Fibroblast of skin of abdomen (primary cell): Measurements from ENCODE around the gene XDH.

Source experiments
- DNase-seq: peaks from one replicate; pipeline ENCODE4 v3.0.0-alpha.2; 2013

The XDH gene

DNA sequence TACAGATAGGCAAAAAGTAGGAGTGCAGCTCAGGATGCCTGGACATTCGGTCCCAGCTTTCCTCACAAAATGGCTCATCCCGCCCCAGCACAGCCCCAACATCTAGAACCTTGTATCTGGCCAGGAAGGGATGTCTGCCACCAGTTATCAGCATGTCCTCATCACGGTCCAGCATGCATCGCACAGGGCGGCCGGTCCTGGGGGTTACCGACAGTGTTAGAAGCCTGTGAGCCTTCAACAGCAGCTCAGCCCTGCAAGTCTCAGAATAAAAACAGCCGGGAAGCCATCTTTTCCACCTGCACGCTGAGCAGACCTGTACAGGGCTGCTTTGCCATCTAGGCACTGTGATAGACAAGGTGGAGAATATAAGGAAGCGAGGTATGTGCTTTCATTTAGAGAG is 49.2 kb downstream of the XDH start:
- no peak for DNase-seq

- no peak for DNase-seq
Measured at GRCh38 chr2:31363956-31364750, 50.4 kb downstream of the XDH start.

GRCh38 chr2:31362581-31362980 is 52.0 kb downstream of the XDH start:
- no peak for DNase-seq

GRCh38 chr2:31359229-31359628 is 55.3 kb downstream of the XDH start:
- DNase-seq: no peak

GRCh38 chr2:31354837-31355236 is 59.7 kb downstream of the XDH start:
- DNase-seq: no peak

DNA sequence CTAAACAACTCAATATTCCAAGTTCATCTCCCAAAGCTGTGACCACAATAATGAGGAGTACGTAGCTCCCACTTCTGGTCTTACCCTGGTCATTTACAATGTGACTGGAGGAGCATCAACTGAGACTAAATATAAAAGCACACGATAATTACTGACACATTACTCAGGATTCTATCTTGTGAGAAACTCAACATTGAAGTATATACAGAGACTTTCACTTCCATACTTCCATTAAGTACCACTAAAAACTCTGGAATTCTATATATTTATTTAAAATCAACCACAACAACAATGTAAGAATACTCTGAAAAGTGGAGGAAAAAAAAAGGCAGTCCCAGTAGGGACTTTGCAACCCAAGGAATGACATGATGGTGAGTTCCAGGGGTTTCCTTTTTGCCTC is 61.4 kb downstream of the XDH start:
- DNase-seq: no peak

DNA sequence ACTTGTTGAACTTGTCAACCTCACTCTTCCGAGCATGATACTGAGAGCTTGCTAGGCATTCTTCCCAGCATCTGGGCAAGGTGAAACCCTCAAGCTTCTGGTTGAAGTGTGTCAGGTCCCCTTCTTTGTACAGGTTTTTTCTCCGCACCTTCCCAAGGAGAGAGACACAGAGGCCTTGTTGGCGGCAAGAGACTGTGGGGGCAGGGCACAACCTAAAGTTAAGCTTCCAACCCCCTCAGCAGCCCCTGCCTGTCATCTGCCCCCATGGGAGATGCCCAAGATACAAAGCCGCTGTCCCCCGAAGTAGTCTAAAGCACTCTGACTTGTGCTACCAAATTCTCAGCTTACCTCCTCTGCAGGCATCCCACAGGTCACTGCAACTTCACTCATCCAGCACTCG is 64.9 kb downstream of the XDH start:
- no peak for DNase-seq

GRCh38 chr2:31349160-31349559 is 65.4 kb downstream of the XDH start:
- no peak for DNase-seq

DNA sequence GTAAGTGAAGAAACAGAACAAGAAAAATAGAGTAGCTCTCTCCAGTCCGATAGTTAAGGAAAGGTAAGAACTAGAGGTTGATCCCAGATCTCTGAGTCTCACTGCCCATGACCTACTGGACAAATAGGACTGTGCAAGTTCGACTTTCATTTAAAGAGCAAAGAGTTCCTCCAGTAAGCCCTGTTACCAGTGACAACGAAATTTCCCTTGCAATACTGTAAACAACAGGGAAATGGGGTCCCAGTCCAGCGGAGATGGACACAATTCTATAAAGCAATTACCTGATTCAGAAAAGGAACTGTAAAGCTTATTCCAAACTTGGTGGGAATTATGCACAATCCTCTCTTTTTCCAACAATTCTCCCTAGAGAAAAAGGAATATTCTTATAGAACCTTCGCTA is 65.9 kb downstream of the XDH start:
- DNase-seq: no peak

GRCh38 chr2:31347750-31348149 is 66.8 kb downstream of the XDH start:
- DNase-seq: peak; percentile 69

- no peak for DNase-seq
Measured at GRCh38 chr2:31347319-31347718, 67.2 kb downstream of the XDH start.

GRCh38 chr2:31344447-31344846 is 70.1 kb downstream of the XDH start:
- no peak for DNase-seq

- DNase-seq: no peak
Measured at GRCh38 chr2:31341351-31341750, 73.2 kb downstream of the XDH start.

GRCh38 chr2:31339696-31340095 is 74.8 kb downstream of the XDH start:
- no peak for DNase-seq

- peak; percentile 90 for DNase-seq
Measured at GRCh38 chr2:31337860-31338259, 76.7 kb downstream of the XDH start.

DNA sequence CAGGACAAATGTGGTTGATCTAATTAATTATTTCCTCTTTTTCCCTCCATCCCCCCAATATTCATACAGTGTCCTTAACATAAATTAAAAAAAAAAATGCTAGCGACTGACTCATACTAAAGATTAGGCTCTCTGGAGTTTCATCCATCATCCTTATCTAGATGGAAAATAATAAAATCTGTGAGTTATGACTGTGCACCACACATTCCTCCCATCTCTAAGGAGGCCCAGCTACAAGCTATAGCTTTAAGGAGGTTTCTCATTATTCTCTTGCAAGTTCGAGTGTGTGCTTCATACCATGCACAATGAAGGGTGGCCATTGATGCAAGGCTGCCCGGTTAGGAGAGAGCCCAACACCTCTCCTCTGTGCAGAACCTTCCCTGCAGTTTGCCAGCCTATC is 77.3 kb downstream of the XDH start:
- DNase-seq: peak; percentile 75

- peak; percentile 81 for DNase-seq
Measured at GRCh38 chr2:31335921-31336585, 78.5 kb downstream of the XDH start.

DNA sequence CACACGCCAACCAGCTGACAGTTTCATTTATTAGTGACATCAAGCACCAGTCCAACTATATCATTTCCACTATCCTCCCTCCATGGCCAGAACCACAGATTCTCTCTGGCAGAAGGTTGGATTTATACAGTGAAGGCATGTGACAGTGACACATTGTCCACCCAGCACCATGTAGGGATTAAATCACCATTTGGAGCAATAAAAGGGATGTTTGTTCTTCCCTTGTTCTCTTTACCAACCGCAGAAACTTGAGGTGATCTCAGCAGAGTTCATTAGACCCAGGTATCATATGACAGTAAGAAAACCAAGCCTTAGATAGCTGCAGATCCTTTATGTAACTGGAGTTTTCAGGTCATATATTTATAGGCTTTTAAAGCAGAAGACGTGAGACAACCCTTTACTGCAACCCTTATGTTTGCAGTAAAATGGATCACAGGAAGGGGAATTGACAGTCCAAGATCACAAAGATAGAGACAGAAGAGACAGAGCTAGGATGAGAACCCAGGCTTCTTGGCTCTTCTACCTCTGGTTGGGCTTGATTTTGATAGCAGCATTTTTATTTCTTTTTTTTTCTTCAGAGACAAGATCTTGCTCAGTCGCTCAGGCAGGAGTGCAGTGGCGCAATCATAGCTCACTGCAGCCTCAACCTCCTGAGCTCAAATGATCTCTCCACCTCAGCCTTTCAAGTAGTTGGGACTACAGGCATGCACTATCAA is 80.1 kb downstream of the XDH start:
- no peak for DNase-seq

- peak; percentile 80 for DNase-seq
Measured at GRCh38 chr2:31333527-31334183, 80.9 kb downstream of the XDH start.

DNA sequence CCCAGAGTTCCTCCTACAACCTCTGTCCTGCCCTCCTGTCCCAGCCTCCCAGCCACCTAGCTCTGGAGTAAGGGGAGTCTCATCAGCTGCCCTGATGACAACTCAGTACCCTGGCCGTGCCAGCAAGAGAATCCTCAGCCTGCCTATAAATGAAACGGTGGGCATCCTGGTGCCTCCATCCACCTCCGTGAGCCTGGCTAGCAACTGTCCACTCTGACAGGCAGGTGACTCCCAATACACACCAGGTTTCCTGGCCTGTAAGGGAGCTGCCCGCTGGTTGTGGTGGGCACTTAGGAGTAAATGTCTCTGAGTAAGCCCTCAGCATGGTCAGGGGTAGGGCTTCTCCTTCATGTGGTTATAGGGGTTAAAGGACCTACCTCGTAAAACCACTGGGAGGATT is 81.5 kb downstream of the XDH start:
- no peak for DNase-seq

DNA sequence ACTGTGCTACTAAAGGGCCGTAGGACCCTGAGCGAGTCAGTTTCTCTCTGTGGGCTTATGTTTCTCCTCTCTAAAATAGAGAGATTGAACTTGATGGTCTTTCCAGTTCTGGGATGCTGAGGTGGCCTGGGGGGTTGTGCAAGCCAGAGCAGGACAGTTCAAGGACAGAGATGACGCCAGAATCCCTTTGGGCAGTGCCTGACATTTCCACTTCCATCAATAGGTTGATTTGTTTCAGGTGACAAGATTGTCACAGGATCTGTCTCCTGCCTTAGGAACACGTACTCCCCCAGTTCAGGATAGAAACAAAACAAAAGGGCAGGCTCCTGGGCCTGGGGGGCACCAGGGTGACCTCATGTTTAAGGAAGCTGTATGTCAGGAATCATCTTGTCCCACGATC is 82.0 kb downstream of the XDH start:
- no peak for DNase-seq

- DNase-seq: no peak
Measured at GRCh38 chr2:31331156-31331555, 83.4 kb downstream of the XDH start.

DNA sequence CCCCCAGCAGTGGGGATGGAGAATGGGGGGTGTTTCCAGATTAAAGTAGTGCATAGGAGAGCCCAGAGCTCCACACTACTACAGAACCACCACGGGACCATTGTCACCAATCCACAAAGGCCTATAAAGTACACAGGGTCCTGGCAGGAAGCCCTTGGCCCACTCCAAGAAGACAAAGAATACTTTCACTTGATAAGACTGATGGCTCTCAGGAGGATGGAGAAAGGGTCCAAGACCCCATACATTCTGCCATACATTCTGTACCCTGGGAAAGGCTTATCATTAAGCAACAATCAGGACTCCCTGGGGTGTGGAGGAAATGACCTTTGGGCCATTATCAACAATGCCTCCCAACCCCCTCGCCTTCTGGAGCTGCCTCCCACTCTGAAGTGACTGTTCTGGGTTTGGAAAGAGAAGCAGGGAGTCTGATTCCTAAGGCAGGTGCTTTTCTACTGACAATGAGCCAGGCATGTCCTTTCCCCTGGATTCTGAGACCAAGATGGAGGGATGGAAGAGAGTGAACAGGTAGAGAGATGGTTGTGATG is 85.4 kb downstream of the XDH start:
- DNase-seq: no peak
